GM18517 (cell line): ENCODE measurements around the gene TNNT3.

Experiments used
- ATAC-seq: cut with Tn5 transposase; IDR thresholded peaks from one replicate; pipeline ENCODE4 v1.9.1; 2021; ENCODE audit warnings: mild to moderate bottlenecking, moderate library complexity; ENCODE audit not compliant: unreplicated experiment

TNNT3 gene

GRCh38 chr11:1949302-1949701 lies 29.8 kb downstream of the TNNT3 start:
- ATAC-seq, result no peak

- ATAC-seq, result no peak
Observed at GRCh38 chr11:1949922-1950321, 30.4 kb downstream of the TNNT3 start.

- ATAC-seq, result no peak
Observed at GRCh38 chr11:1952806-1953482, 33.4 kb downstream of the TNNT3 start.

GRCh38 chr11:1953489-1954266 lies 34.2 kb downstream of the TNNT3 start:
- no peak for ATAC-seq

- ATAC-seq, result no peak
Observed at GRCh38 chr11:1958367-1958766, 38.9 kb downstream of the TNNT3 start.

GRCh38 chr11:1959786-1960185 lies 40.3 kb downstream of the TNNT3 start:
- ATAC-seq, result no peak

- no peak for ATAC-seq
Observed at GRCh38 chr11:1963864-1964263, 44.4 kb downstream of the TNNT3 start.

GRCh38 chr11:1964348-1964747 lies 44.8 kb downstream of the TNNT3 start:
- no peak for ATAC-seq

GRCh38 chr11:1964955-1965354 lies 45.5 kb downstream of the TNNT3 start:
- ATAC-seq, result no peak

- ATAC-seq, result no peak
Observed at GRCh38 chr11:1966531-1966930, 47.0 kb downstream of the TNNT3 start.

- no peak for ATAC-seq
Observed at GRCh38 chr11:1967641-1968225, 48.2 kb downstream of the TNNT3 start.

- ATAC-seq, result no peak
Observed at GRCh38 chr11:1968454-1969002, 49.0 kb downstream of the TNNT3 start.

GRCh38 chr11:1969035-1969434 lies 49.5 kb downstream of the TNNT3 start:
- no peak for ATAC-seq

GRCh38 chr11:1969776-1970175 lies 50.3 kb downstream of the TNNT3 start:
- ATAC-seq, result no peak

GRCh38 chr11:1970956-1971355 lies 51.5 kb downstream of the TNNT3 start:
- no peak for ATAC-seq

GRCh38 chr11:1975185-1975584 lies 55.7 kb downstream of the TNNT3 start:
- no peak for ATAC-seq

GRCh38 chr11:1978720-1979473 lies 59.4 kb downstream of the TNNT3 start:
- no peak for ATAC-seq

- ATAC-seq, result no peak
Observed at GRCh38 chr11:1979607-1980006, 60.1 kb downstream of the TNNT3 start.

- ATAC-seq, result no peak
Observed at GRCh38 chr11:1982873-1983600, 63.5 kb downstream of the TNNT3 start.

- ATAC-seq, result no peak
Observed at GRCh38 chr11:1983601-1983961, 64.1 kb downstream of the TNNT3 start.

- no peak for ATAC-seq
Observed at GRCh38 chr11:1987024-1987423, 67.5 kb downstream of the TNNT3 start.
